ENCODE results near the gene TMA7B.

Gene TMA7B

DNA sequence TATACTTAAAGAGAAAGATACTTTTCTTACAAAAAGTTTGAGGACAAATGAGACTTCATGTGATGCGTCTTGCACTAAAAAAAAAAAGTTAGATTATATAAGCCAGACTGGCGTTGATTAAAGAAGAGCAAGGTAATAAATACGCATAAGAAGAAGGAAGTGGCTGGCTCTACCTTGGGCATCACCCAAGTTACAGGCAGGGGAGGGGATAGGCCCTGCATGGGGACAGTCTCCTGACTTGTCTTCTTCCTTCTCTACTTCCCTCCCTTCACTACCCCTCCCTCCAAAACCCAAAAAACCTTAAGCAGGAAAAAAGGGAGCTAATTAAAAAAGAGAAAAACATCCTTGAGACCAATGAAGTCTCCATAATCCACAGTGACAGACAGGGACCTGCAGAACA lies 22.3 kb upstream of the TMA7B start:
- no peaks in the 10 kb centered on the region for H3K9me3 ChIP-seq (replicated peaks; ENCODE audit: insufficient read depth, low read length)
- no peak overlapping the region for H3K27ac ChIP-seq (ENCODE audit: low read length)
- no peak for DNase-seq
- H3K4me2 ChIP-seq (ENCODE audit: low read depth, low read length): no peak overlapping the region
- no peaks in the 10 kb centered on the region for H3F3A ChIP-seq (ENCODE audit: insufficient read depth, low read length)
- no peak overlapping the region for H2AFZ ChIP-seq (ENCODE audit: low read length)
- H4K20me1 ChIP-seq (ENCODE audit: insufficient read depth, low read length): no peaks in the 10 kb centered on the region
- H3K79me2 ChIP-seq (ENCODE audit: low read length): no peaks in the 10 kb centered on the region
- no peaks in the 10 kb centered on the region for H3K4me1 ChIP-seq (ENCODE audit: low read length)
- no peak overlapping the region for H3K9ac ChIP-seq (ENCODE audit: low read length)
- H3K4me3 ChIP-seq (ENCODE audit: low read length): no peak overlapping the region
- no peaks in the 10 kb centered on the region for H3K27me3 ChIP-seq (replicated peaks; ENCODE audit: insufficient read depth, low read length)
- H3K36me3 ChIP-seq (replicated peaks; ENCODE audit: insufficient read depth, low read length): no peaks in the 10 kb centered on the region
- TF ChIP-seq EZH2 (optimal IDR thresholded peaks at IDR 0.05; ENCODE audit: low read depth, low read length) (no peak), EZH2phosphoT487 (IDR thresholded peaks at IDR 0.05; ENCODE audit: low read length) (no peak)
- TF ChIP-seq, protein P1, sequence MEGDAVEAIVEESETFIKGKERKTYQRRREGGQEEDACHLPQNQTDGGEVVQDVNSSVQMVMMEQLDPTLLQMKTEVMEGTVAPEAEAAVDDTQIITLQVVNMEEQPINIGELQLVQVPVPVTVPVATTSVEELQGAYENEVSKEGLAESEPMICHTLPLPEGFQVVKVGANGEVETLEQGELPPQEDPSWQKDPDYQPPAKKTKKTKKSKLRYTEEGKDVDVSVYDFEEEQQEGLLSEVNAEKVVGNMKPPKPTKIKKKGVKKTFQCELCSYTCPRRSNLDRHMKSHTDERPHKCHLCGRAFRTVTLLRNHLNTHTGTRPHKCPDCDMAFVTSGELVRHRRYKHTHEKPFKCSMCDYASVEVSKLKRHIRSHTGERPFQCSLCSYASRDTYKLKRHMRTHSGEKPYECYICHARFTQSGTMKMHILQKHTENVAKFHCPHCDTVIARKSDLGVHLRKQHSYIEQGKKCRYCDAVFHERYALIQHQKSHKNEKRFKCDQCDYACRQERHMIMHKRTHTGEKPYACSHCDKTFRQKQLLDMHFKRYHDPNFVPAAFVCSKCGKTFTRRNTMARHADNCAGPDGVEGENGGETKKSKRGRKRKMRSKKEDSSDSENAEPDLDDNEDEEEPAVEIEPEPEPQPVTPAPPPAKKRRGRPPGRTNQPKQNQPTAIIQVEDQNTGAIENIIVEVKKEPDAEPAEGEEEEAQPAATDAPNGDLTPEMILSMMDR (IDR thresholded peaks at IDR 0.05; ENCODE audit: low read length): no peak
- H3K9me2 ChIP-seq (replicated peaks; ENCODE audit: insufficient read depth, low read length): no peaks in the 10 kb centered on the region

DNA sequence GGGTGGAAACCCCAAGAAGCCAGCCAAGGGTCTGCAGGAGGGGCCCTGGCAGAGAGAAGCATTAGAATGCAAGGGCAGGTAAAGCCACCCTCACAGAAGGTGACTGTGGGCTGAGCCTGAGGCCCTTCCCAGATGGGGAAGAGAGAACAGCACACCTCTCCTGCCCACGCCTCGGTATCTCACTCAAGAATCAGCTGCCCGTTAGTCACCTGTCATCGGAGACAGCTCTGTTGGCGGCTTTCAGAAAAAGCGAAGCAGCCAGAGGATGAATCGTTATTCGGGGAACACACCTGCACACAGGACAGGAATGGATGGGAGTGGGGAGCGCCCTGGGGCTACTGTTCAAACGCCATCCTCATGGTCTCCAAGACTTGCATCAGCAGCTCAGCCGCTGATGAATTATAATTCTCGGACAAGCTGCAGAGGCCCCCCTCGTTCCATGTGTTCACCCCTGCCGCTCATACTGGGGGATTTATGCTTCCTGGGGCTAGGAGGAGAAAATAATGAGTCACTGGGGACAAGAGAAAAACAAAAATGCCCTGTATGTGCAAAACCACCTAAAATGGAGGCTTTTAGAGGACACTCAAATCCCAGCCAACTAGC lies 21.6 kb upstream of the TMA7B start:
- H3K79me2 ChIP-seq (ENCODE audit: low read length): no peaks in the 10 kb centered on the region
- no peak overlapping the region for H3K4me3 ChIP-seq (ENCODE audit: low read length)
- no peak overlapping the region for H3K4me2 ChIP-seq (ENCODE audit: low read depth, low read length)
- H3F3A ChIP-seq (ENCODE audit: insufficient read depth, low read length): no peaks in the 10 kb centered on the region
- H3K27me3 ChIP-seq (replicated peaks; ENCODE audit: insufficient read depth, low read length): no peaks in the 10 kb centered on the region
- TF ChIP-seq, protein P1 (IDR thresholded peaks at IDR 0.05; ENCODE audit: low read length): no peak
- no peak for TF ChIP-seq EZH2 (optimal IDR thresholded peaks at IDR 0.05; ENCODE audit: low read depth, low read length)
- no peak for TF ChIP-seq EZH2phosphoT487 (IDR thresholded peaks at IDR 0.05; ENCODE audit: low read length)
- no peaks in the 10 kb centered on the region for H3K4me1 ChIP-seq (ENCODE audit: low read length)
- H3K9me3 ChIP-seq (replicated peaks; ENCODE audit: insufficient read depth, low read length): no peaks in the 10 kb centered on the region
- no peaks in the 10 kb centered on the region for H3K9me2 ChIP-seq (replicated peaks; ENCODE audit: insufficient read depth, low read length)
- H3K27ac ChIP-seq (ENCODE audit: low read length): no peak overlapping the region
- H2AFZ ChIP-seq (ENCODE audit: low read length): no peak overlapping the region
- no peaks in the 10 kb centered on the region for H3K36me3 ChIP-seq (replicated peaks; ENCODE audit: insufficient read depth, low read length)
- no peak for DNase-seq
- H4K20me1 ChIP-seq (ENCODE audit: insufficient read depth, low read length): no peaks in the 10 kb centered on the region
- H3K9ac ChIP-seq (ENCODE audit: low read length): no peak overlapping the region

DNA sequence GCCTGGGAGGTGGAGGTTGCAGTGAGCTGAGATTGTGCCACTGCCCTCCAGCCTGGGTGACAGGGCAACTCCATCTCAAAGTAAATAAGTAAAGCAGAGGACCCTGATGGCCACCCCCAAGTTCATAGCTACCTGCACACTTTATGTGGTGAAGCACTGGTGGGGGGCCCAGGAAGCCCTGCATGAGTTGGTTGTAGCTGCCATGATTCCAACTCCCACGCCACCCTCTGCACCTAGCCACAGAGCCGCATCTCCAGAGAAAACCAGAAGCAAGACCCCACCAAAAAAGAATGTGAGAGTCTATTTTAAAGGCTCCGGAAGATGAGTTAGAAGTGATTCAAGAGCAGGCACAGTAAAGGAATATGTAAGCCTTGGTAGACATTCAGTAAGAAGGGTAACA lies 20.4 kb upstream of the TMA7B start:
- Histone ChIP-seq H3K79me2 (ENCODE audit: low read length) (no peaks in the 10 kb centered on the region), H3K4me1 (ENCODE audit: low read length) (no peaks in the 10 kb centered on the region), H3K9ac (ENCODE audit: low read length) (no peak overlapping the region), H3K4me3 (ENCODE audit: low read length) (no peak overlapping the region), H3K27ac (ENCODE audit: low read length) (no peak overlapping the region), H2AFZ (ENCODE audit: low read length) (no peak overlapping the region), H3K4me2 (ENCODE audit: low read depth, low read length) (no peak overlapping the region), H3K36me3 (replicated peaks; ENCODE audit: insufficient read depth, low read length) (no peaks in the 10 kb centered on the region), H3K9me2 (replicated peaks; ENCODE audit: insufficient read depth, low read length) (no peaks in the 10 kb centered on the region), H3K9me3 (replicated peaks; ENCODE audit: insufficient read depth, low read length) (no peaks in the 10 kb centered on the region), H3F3A (ENCODE audit: insufficient read depth, low read length) (no peaks in the 10 kb centered on the region), H4K20me1 (ENCODE audit: insufficient read depth, low read length) (no peaks in the 10 kb centered on the region), H3K27me3 (replicated peaks; ENCODE audit: insufficient read depth, low read length) (no peaks in the 10 kb centered on the region)
- TF ChIP-seq, protein P1 (IDR thresholded peaks at IDR 0.05; ENCODE audit: low read length): no peak
- TF ChIP-seq EZH2phosphoT487 (IDR thresholded peaks at IDR 0.05; ENCODE audit: low read length): no peak
- TF ChIP-seq EZH2 (optimal IDR thresholded peaks at IDR 0.05; ENCODE audit: low read depth, low read length): no peak
- no peak for DNase-seq
